WTC11 (cell line): ENCODE results near the gene PAQR8.

ENCODE experiments used
- CBFB ChIP-seq: sonication (generic); formaldehyde crosslinking; IDR thresholded peaks from 2 replicates; pipeline ENCODE4 v1.8.1; 2022; ENCODE audit warnings: mild to moderate bottlenecking, low read depth, missing genetic modification reagents
- CREM ChIP-seq: sonication (generic); formaldehyde crosslinking; IDR thresholded peaks from 2 replicates; pipeline ENCODE4 v1.8.1; 2022; ENCODE audit warnings: mild to moderate bottlenecking, missing genetic modification reagents, moderate library complexity
- CTCF ChIP-seq: fragments of 200-600 bp; IDR thresholded peaks from 2 replicates; pipeline ENCODE4 v1.8.0; 2022; ENCODE audit warnings: antibody characterized with exemption
- E2F1 ChIP-seq: sonication (generic); formaldehyde crosslinking; IDR thresholded peaks from 2 replicates; pipeline ENCODE4 v1.8.0; 2022; ENCODE audit warnings: mild to moderate bottlenecking, missing genetic modification reagents
- NFE2L1 ChIP-seq: sonication (generic); formaldehyde crosslinking; IDR thresholded peaks from 2 replicates; pipeline ENCODE4 v1.8.1; 2023; ENCODE audit warnings: missing genetic modification reagents
- NFYB ChIP-seq: sonication (generic); formaldehyde crosslinking; conservative IDR thresholded peaks from 2 replicates; pipeline ENCODE4 v1.8.0; 2022; ENCODE audit warnings: low read depth, missing genetic modification reagents

- TF ChIP-seq NFYB (CRISPR knock-in tag): no peak
- TF ChIP-seq E2F1 (CRISPR knock-in tag): no peak
- no peak for TF ChIP-seq CTCF
- TF ChIP-seq CBFB (CRISPR knock-in tag): no peak
- TF ChIP-seq NFE2L1: no peak
- TF ChIP-seq CREM (CRISPR knock-in tag): no peak
Measured at GRCh38 chr6:52317211-52317610, 44.7 kb upstream of the PAQR8 start.
